Hippocampal formation (tissue), 2 donors: Measurements from ENCODE around the gene SPPL3.
A peak's percentile ranks its signal among the peaks of the same experiment; 100 is the strongest.
"Not testable (repeated sequence)": the region's sequence is repeated elsewhere in the genome, so short reads cannot be mapped to it uniquely, and the experiment has no call there.

Source experiments
- DNase-seq, 2 donors: peaks; one replicate each; lab custom pipeline; 2025; lab: John Stamatoyannopoulos, UW

Gene SPPL3

GRCh38 chr12:120748242-120748641 is 155.9 kb downstream of the SPPL3 start:
- no peak for DNase-seq

DNA sequence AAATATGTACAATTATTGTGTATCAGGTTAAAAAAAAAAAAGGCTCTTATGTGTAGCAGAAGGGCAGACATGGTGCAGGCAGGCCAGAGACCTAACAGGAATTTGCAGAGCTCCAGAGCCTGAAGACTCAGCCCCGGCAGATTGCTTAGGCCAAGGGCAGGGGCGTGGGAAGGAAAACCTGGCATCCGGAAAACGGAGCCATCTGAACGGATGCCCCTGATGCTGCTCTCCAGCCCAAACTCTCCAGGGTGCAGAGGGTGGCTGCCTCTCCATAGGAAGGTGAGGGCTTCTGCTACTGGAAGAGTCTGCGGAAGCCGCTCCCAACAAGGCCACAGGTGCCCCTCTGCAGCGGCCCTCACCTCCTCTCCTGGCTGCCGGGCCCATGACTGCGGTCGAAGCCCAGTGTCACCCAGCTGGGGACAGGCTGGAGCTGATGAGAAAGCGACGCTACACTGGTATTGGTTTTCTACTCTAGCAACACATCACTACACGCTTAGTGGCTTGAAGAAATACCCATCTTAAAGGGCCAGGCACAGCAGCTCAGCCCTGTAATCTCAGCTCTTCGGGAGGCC is 159.2 kb downstream of the SPPL3 start:
- DNase-seq: no peak

GRCh38 chr12:120741476-120742421 is 162.4 kb downstream of the SPPL3 start:
- no peak for DNase-seq

- DNase-seq: no peak
These were observed 163.3 kb downstream of the SPPL3 start for GRCh38 chr12:120740871-120741270.

DNA sequence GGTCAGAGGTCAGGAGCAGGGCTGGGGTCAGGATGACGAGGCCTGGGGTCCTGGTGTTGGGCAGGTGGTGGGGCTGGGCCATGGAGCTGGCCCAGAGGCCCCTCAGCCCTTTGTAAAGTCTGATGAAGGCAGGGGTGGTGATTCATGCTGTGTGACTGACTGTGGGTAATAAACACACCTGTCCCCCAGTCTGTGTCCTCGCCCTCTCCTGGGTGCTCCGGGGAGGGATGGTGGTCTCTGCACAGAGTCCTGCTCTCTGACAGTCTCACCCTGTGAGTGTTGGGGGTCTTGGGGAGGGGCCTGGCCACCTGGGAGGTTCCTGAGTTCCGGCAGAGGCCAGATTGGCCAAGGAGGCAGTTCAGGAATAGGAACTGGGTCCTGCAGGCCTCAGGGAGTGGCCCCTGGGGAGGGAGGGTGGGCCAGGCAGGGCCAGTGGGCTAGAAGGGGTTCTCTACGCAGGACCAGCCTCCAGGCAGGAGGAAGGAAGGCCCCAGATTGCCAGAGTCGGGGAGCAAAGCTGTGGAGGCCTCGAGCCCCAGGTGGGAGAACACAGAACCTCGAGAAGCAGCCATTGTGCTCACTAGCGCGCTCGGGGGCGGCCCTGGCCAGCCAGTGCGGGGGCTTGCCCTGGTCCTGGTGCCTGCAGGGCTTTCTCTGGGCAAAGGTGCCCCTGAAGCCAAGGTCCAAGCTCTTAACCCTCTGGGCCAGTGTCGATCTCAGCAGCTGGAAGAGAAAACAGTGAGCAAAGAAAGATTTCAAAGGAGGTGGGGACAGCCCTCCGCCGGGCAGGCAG is 164.1 kb downstream of the SPPL3 start:
- DNase-seq: no peak

GRCh38 chr12:120739031-120739762 is 165.0 kb downstream of the SPPL3 start:
- no peak for DNase-seq

- DNase-seq: no peak
These were observed 165.7 kb downstream of the SPPL3 start for GRCh38 chr12:120738252-120739030.

DNA sequence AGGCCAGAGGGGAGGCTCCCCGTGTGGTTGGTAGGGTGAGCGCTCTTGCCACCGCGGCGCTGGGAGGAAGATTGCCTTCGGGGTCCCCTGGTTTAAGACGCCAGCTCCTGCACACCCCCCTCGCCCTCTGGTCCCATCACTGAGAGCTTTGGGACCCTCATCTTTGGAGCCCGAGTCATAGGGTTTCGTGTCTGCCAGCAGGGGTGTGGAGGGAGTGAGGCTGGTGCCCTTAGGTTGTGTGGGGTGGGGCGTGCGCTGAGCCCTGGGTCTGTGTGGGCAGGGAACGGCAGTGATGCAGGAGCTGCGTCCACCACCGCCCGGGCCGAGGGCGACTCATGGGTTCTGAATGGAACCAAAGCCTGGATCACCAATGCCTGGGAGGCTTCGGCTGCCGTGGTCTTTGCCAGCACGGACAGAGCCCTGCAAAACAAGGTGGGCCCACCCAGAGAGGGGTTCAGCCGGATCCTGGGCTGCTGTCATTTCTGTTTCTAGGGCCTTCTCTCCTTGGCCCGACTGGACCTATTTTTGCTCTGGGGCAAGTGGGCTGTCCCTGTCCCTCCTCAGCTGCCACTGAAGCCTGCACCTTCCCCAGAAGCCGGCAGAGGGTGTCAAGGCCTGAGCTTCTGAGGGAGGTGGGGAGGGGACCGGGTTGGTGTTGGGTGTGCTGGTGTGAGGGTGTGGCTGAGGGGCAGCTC is 166.5 kb downstream of the SPPL3 start:
- no peak for DNase-seq

DNA sequence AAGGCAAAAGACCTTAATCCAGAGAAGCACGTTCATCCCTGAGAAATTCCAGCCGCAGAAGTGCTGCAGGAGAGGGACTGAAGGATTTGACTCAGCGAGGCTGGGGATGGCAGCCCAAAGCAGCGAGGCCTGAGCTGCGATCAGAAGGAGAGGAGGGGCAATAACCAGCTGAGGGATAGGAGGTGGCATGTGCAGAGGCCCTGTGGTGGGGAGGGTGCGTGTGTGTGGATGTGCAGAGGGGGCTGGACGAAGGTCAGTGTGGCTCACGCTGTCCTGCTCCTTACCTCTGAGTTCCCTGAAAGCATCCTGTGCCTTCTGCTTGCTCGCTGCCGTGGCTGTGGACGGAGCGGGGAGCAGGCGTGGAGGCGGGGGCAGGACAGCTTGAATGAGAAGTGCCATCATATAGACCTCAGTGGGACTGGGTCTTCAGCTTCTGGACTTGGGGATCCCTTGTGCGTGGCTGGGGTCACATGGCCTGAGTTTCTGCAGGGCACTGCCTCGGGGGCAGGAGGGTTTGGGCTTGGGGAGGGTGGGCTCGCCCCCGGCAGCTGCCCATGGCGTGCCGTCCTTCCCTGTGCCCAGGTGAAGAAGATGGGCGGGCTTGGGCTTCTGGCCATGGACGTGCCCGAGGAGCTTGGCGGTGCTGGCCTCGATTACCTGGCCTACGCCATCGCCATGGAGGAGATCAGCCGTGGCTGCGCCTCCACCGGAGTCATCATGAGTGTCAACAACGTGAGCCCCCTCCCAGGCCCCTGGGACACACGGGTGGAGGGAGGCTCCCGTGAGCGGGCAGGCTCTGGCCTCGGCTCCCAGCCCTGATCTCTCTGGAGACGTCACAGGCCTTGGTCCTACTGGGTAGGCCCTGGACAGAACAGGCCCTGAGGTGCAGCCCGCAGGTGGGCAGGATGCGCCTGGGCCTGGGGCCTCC is 167.5 kb downstream of the SPPL3 start:
- no peak for DNase-seq

DNA sequence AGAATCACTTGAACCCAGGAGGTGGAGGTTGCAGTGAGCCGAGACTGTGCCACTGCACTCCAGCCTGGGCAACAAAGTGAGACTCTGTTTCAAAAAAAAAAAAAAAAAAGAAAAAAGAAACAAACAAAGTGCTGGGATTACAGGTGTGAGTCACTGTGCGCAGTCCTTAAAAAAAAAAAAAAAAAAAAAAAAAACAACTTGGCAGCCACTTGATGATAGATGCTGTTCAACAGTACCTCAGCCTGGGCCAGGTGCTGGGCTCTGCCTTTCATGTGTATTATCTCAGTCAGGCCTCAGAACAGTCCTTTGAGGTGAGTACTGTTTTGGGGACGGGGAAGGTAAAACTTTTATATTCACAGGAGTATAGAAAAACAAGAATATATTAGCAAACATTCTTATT is 169.0 kb downstream of the SPPL3 start:
- DNase-seq: no peak

- DNase-seq: no peak
These were observed 169.9 kb downstream of the SPPL3 start for GRCh38 chr12:120734210-120734609.

DNA sequence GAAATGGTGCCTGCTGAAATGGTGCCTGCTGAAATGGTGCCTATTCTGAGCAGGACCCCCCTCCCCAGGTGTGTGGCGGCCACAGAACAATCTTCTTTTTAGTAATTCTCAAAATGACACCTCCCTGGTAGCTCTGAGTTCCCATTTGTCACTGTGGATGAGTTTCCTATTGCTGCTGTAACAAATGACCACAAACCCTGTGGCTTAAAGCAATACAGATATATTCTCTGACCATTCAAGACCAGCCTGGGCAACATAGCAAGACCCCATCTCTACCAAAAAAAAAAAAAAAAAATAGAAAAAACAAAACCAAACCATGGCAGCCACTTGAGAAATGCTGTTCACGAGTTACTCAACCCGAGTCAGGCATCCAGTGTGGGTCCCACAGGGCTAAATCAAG is 170.6 kb downstream of the SPPL3 start:
- no peak for DNase-seq

GRCh38 chr12:120732198-120732597 is 172.0 kb downstream of the SPPL3 start:
- DNase-seq: not testable (repeated sequence)

DNA sequence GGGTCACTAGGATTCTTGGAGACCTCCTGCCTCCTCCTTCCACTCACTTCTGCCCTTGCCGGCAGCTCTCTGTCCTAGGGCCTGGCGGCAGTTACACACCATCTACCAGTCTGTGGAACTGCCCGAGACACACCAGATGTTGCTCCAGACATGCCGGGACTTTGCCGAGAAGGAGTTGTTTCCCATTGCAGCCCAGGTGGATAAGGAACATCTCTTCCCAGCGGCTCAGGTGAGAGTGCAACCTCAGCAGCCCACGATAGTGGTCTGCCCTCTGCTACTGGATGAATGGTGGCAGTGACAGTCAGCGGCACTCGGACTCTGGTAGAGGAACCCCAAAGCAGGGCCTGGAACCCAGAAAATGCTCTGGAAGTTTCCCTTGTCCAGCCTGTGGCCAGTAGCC is 177.2 kb downstream of the SPPL3 start:
- no peak for DNase-seq

DNA sequence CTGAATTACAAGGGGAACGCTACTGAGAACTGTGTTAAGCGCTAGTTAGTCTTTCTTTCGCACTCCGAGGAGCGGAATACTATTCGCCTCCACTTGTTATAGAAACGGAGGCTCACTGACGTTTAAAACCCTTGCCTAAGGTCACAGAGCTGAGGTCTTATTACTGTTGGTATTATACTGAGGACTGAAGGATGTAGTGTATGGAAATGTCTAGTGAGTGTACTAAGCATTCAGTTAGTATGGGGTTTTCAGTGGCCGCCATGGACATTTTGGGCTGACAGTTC is 177.7 kb downstream of the SPPL3 start:
- DNase-seq: no peak

DNA sequence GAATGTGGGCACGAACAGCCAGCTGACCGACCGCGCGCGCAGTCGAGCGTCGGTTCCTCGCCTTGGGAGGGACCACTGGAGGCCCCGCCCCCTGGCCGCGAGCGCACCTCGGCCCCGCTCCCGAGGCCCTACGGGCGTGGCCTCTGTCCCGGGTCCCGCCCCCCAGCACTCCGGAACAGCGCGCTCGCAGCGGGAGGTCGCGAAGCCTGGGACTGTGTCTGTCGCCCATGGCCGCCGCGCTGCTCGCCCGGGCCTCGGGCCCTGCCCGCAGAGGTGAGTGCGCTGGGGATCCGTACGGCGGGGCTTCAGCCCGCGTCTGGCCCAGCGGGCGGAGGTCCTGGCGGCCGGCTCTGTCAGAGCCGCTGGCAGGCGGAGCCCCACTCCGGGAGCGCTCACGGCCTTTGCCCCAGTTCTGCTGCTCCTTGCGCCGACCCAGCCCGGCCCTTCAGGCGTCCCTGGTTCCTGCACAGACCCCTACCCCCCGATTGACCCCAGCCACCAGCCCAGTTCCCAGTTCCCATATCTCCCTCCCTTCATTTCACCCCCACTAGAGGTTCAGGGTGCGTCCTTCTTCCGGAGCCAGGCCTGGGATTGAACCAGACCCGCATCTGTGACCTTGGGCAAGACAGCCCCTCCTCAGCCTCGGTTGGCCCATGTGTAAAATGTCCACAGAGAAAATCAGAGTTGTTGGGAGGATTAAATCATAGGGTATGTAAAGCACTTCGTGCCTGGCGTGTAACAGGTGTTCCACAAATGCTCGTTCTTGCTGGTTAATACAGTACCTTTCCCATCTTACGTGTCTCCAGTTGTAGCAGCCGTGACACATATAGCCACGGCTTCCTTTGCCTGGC is 178.3 kb downstream of the SPPL3 start, which contains the start of gene ACADS:
ACADS (plus strand) TSS at position 168 of the 851 bp plus-strand sequence; CDS start at position 228, 60 bp downstream.
- peak; percentile 59 to 75 for DNase-seq

- DNase-seq: no peak
These were observed 179.0 kb downstream of the SPPL3 start for GRCh38 chr12:120725151-120725658.

GRCh38 chr12:120724720-120725119 is 179.4 kb downstream of the SPPL3 start:
- DNase-seq: no peak
